HG03108 (cell line): Measurements from ENCODE around the gene SDHAF1.
A peak's percentile ranks its signal among the peaks of the same experiment; 100 is the strongest.
"Not testable (repeated sequence)": the region's sequence is repeated elsewhere in the genome, so short reads cannot be mapped to it uniquely, and the experiment has no call there.

Source experiments
- ATAC-seq: cut with Tn5 transposase; IDR thresholded peaks from one replicate; pipeline ENCODE4 v1.9.1; 2021; ENCODE audit warnings: moderate library complexity; ENCODE audit not compliant: unreplicated experiment

SDHAF1 gene

GRCh38 chr19:35995048-35995993 lies at the start of gene SDHAF1:
Gene SDHAF1 (plus strand): TSS chr19:35995188. CDS start chr19:35995275, 87 bp downstream.
- ATAC-seq = peak; percentile 78

- no peak for ATAC-seq
Measured at GRCh38 chr19:35946203-35946602, 48.8 kb upstream of the SDHAF1 start.

GRCh38 chr19:35949131-35949530 lies 45.9 kb upstream of the SDHAF1 start:
- ATAC-seq = no peak

GRCh38 chr19:35955881-35956634 lies 38.9 kb upstream of the SDHAF1 start:
- ATAC-seq = no peak

GRCh38 chr19:35957411-35957810 lies 37.6 kb upstream of the SDHAF1 start:
- not testable (repeated sequence) for ATAC-seq

GRCh38 chr19:35958660-35959039 lies 36.3 kb upstream of the SDHAF1 start:
- ATAC-seq = no peak

GRCh38 chr19:35959040-35959967 lies 35.7 kb upstream of the SDHAF1 start:
- ATAC-seq = no peak

GRCh38 chr19:35959968-35960320 lies 35.0 kb upstream of the SDHAF1 start:
- ATAC-seq = no peak

- no peak for ATAC-seq
Measured at GRCh38 chr19:35960432-35960972, 34.5 kb upstream of the SDHAF1 start.

- ATAC-seq = no peak
Measured at GRCh38 chr19:35963514-35963913, 31.5 kb upstream of the SDHAF1 start.

GRCh38 chr19:35966771-35967170 lies 28.2 kb upstream of the SDHAF1 start:
- no peak for ATAC-seq

- no peak for ATAC-seq
Measured at GRCh38 chr19:35973487-35973886, 21.5 kb upstream of the SDHAF1 start.

- no peak for ATAC-seq
Measured at GRCh38 chr19:35975608-35976214, 19.3 kb upstream of the SDHAF1 start.

- no peak for ATAC-seq
Measured at GRCh38 chr19:35977446-35978222, 17.4 kb upstream of the SDHAF1 start.

- no peak for ATAC-seq
Measured at GRCh38 chr19:35978271-35978670, 16.7 kb upstream of the SDHAF1 start.

GRCh38 chr19:35978832-35979365 lies 16.1 kb upstream of the SDHAF1 start:
- ATAC-seq = no peak

GRCh38 chr19:35980997-35981396 lies 14.0 kb upstream of the SDHAF1 start:
- not testable (repeated sequence) for ATAC-seq

GRCh38 chr19:35983177-35983576 lies 11.8 kb upstream of the SDHAF1 start:
- no peak for ATAC-seq

GRCh38 chr19:35986111-35986510 lies 8.9 kb upstream of the SDHAF1 start:
- no peak for ATAC-seq
